K562 (cell line): Measurements from ENCODE around the gene DUS3L. TPM values are rescaled to one million over a fixed set of nuclear protein-coding genes. Genes with fewer than 3 reads are reported as not detected.

Experiments used
- ATAC-seq: fragments of 200-7000 bp; cut with Tn5 transposase; 3 replicates; pipeline ENCODE4 v1.9.1; 2020; ENCODE audit warnings: moderate library complexity
- BruUV-seq: library from RNA; stranded (reverse); fragments of 400-500 nt; replicated peaks from 2 replicates; lab custom pipeline; 2021; lab: Mats Ljungman, UMichigan
- CTCF ChIA-PET: fragments of 300-600 bp; formaldehyde crosslinking; extraction: SDS; loops from one replicate; lab custom pipeline; 2021; ENCODE audit warnings: low intra/inter-chr PET ratio; lab: Yijun Ruan, JAX
- POLR2A ChIA-PET: fragments of 300-600, 350-650 bp; sonication (Branson Sonifier 250); formaldehyde crosslinking; extraction: SDS; loops from one replicate; lab custom pipeline; 2021; ENCODE audit warnings: antibody characterized with exemption, inconsistent platforms; lab: Yijun Ruan, JAX
- DNase-seq, 4 experiments: peaks; one replicate each; pipeline versions ENCODE4 v3.0.0 to v3.0.0-alpha.2; 2011 to 2018; ENCODE audit warnings: low spot score in 3 of 4, mixed read lengths in 3 of 4; ENCODE audit errors: extremely low read depth in 1 of 4
- FAIRE-seq: peaks from 2 replicates; lab custom pipeline; 2011; peaks lifted over from hg19 to GRCh38; lab: Jason Lieb, UNC
- H2AFZ ChIP-seq: 2 replicates; pipeline ENCODE4 v1.6.0; 2011; ENCODE audit warnings: low read depth, low read length, control low read depth, inconsistent platforms
- H3K27ac ChIP-seq: fragments of 200-600 bp; 3 replicates; pipeline ENCODE4 v1.8.0; 2011; ENCODE audit warnings: low read depth, mild to moderate bottlenecking, control low read depth, inconsistent platforms, low read length, moderate library complexity, mixed read lengths; ENCODE audit errors: extremely low read depth
- H3K27me3 ChIP-seq, 2 experiments: fragments of 300-600 bp in 1 of 2; 2 replicates in 1 of 2; 3 replicates in 1 of 2; pipeline versions ENCODE4 v1.6.0 to v1.8.0; 2011; ENCODE audit warnings: inconsistent platforms in 2 of 2, low read length in 2 of 2, mild to moderate bottlenecking in 1 of 2, mixed read lengths in 1 of 2, moderate library complexity in 1 of 2; ENCODE audit not compliant: control insufficient read depth in 2 of 2, insufficient read depth in 2 of 2
- H3K36me3 ChIP-seq: fragments of 300-600 bp; 3 replicates; pipeline ENCODE4 v1.8.0; 2011; ENCODE audit warnings: mild to moderate bottlenecking, low read length, inconsistent platforms; ENCODE audit not compliant: control insufficient read depth, insufficient read depth
- H3K4me1 ChIP-seq, 2 experiments: fragments of 200-600 bp in 1 of 2; replicated peaks in 1 of 2; 2 replicates in 1 of 2; 3 replicates in 1 of 2; pipeline versions ENCODE4 v1.5.1 to v1.8.0; 2011; ENCODE audit warnings: inconsistent platforms in 2 of 2, low read length in 2 of 2, mild to moderate bottlenecking in 1 of 2, mixed read lengths in 1 of 2, moderate library complexity in 1 of 2; ENCODE audit not compliant: control insufficient read depth in 2 of 2, insufficient read depth in 2 of 2
- H3K4me2 ChIP-seq: 2 replicates; pipeline ENCODE4 v1.6.1; 2011; ENCODE audit warnings: low read length, control low read depth, inconsistent platforms, mixed read lengths; ENCODE audit not compliant: insufficient read depth
- H3K4me3 ChIP-seq: fragments of 200-600 bp; sonication (generic), shearing (Covaris generic); 2 replicates; pipeline ENCODE4 v1.5.1; 2016; ENCODE audit warnings: control low read depth, inconsistent platforms
- H3K79me2 ChIP-seq: fragments of 200-600 bp; 3 replicates; pipeline ENCODE4 v1.8.0; 2011; ENCODE audit warnings: low read length, inconsistent platforms; ENCODE audit not compliant: control insufficient read depth, insufficient read depth
- H3K9ac ChIP-seq, 2 experiments: 2 replicates each; pipeline versions ENCODE4 v1.6.0 to v1.6.1; 2011; ENCODE audit warnings: low read depth in 2 of 2, low read length in 2 of 2, control low read depth in 1 of 2, inconsistent platforms in 1 of 2, mild to moderate bottlenecking in 1 of 2, mixed read lengths in 1 of 2; ENCODE audit not compliant: insufficient read depth in 1 of 2
- H3K9me1 ChIP-seq: one replicate; pipeline ENCODE4 v1.6.0; 2011; ENCODE audit warnings: inconsistent platforms, mild to moderate bottlenecking, low read length, moderate library complexity; ENCODE audit not compliant: control insufficient read depth, insufficient read depth
- H3K9me3 ChIP-seq: replicated peaks from 2 replicates; pipeline ENCODE4 v1.5.1; 2011; ENCODE audit warnings: low read depth, low read length, inconsistent platforms; ENCODE audit not compliant: control insufficient read depth, insufficient read depth
- H4K20me1 ChIP-seq: replicated peaks from 2 replicates; pipeline ENCODE4 v1.6.1; 2011; ENCODE audit warnings: low read length, inconsistent platforms, mixed read lengths; ENCODE audit not compliant: control insufficient read depth, insufficient read depth
- BRCA1 ChIP-seq, 2 experiments: fragments of 450-650 bp in 1 of 2; sonication (generic) in 1 of 2; formaldehyde crosslinking in 1 of 2; IDR thresholded peaks; 2 replicates each; pipeline versions ENCODE4 v1.5.0 to v1.6.1; 2017 to 2020; ENCODE audit warnings: mild to moderate bottlenecking in 1 of 2, missing genetic modification reagents in 1 of 2
- CHD1 ChIP-seq: fragments of 200-600 bp; sonication (generic); IDR thresholded peaks from one replicate; pipeline ENCODE4 v1.6.1; 2012; ENCODE audit warnings: mild to moderate bottlenecking, moderate library complexity, low read length, inconsistent platforms
- FOXA3 ChIP-seq, 2 experiments: fragments of 450-650 bp in 1 of 2; sonication (generic) in 1 of 2; formaldehyde crosslinking; IDR thresholded peaks in 1 of 2; conservative IDR thresholded peaks in 1 of 2; 2 replicates each; pipeline versions ENCODE4 v1.4.0 to v1.8.0; 2020 to 2022; ENCODE audit warnings: mild to moderate bottlenecking in 2 of 2, missing genetic modification reagents in 1 of 2
- HNRNPH1 ChIP-seq: fragments of 200-400 bp; formaldehyde crosslinking; optimal IDR thresholded peaks from 2 replicates; pipeline ENCODE3; 2017; ENCODE audit warnings: low read depth, mild to moderate bottlenecking, low read length, moderate library complexity
- ID3 ChIP-seq, 2 experiments: fragments of 250-450 bp in 1 of 2; fragments of 450-650 bp in 1 of 2; sonication (Bioruptor Pico) in 1 of 2; IDR thresholded peaks; 2 replicates each; pipeline versions ENCODE4 v1.6.1 to v1.8.0; 2016 to 2021; ENCODE audit warnings: mild to moderate bottlenecking in 2 of 2, moderate library complexity in 2 of 2, missing compliant biosample characterization in 1 of 2, missing genetic modification characterization in 1 of 2
- JUN ChIP-seq, 2 experiments: sonication (generic) in 1 of 2; formaldehyde crosslinking in 1 of 2; IDR thresholded peaks; 2 replicates each; pipeline versions ENCODE4 v1.6.1 to v1.8.0; 2012 to 2022; ENCODE audit warnings: borderline replicate concordance in 2 of 2, mild to moderate bottlenecking in 2 of 2, improper control_type of control experiment in 1 of 2, low read depth in 1 of 2, low read length in 1 of 2, missing genetic modification reagents in 1 of 2
- MIER1 ChIP-seq: fragments of 450-650 bp; IDR thresholded peaks from 2 replicates; pipeline ENCODE4 v1.6.1; 2016; ENCODE audit warnings: antibody characterized with exemption, mild to moderate bottlenecking, low read depth
- MTF1 ChIP-seq: fragments of 250-450 bp; sonication (Bioruptor Pico); IDR thresholded peaks from 2 replicates; pipeline ENCODE4 v1.9.0; 2021; ENCODE audit warnings: moderate library complexity, mild to moderate bottlenecking, inconsistent platforms, borderline replicate concordance
- NCOA1 ChIP-seq: fragments of 450-650 bp; IDR thresholded peaks from 2 replicates; pipeline ENCODE4 v1.6.1; 2016; ENCODE audit warnings: low read depth
- POLR2G ChIP-seq: fragments of 200-400 bp; formaldehyde crosslinking; IDR thresholded peaks from 2 replicates; pipeline ENCODE4 v1.6.1; 2017; ENCODE audit warnings: low read depth, mild to moderate bottlenecking, antibody characterized with exemption, low read length, moderate library complexity
- RB1 ChIP-seq: fragments of 450-650 bp; IDR thresholded peaks from 2 replicates; pipeline ENCODE4 v1.6.1; 2017; ENCODE audit warnings: low read depth, mild to moderate bottlenecking
- RBM22 ChIP-seq: fragments of 200-400 bp; formaldehyde crosslinking; IDR thresholded peaks from 2 replicates; pipeline ENCODE4 v1.6.1; 2018; ENCODE audit warnings: low read length, low read depth; ENCODE audit not compliant: poor library complexity, severe bottlenecking
- SIRT6 ChIP-seq: IDR thresholded peaks from one replicate; pipeline ENCODE4 v1.6.1; 2012; ENCODE audit warnings: low read depth, mild to moderate bottlenecking, control low read depth, inconsistent platforms, low read length, moderate library complexity
- SREBF2 ChIP-seq: sonication (generic); formaldehyde crosslinking; IDR thresholded peaks from 2 replicates; pipeline ENCODE4 v1.4.0; 2020; ENCODE audit warnings: mild to moderate bottlenecking, missing genetic modification reagents
- ZC3H4 ChIP-seq: sonication (generic); formaldehyde crosslinking; IDR thresholded peaks from 2 replicates; pipeline ENCODE4 v1.9.0; 2021; ENCODE audit warnings: missing genetic modification reagents, borderline replicate concordance
- ZEB2 ChIP-seq: fragments of 450-650 bp; IDR thresholded peaks from 2 replicates; pipeline ENCODE4 v1.6.1; 2016
- ZNF134 ChIP-seq: fragments of 250-450 bp; sonication (Bioruptor Pico); conservative IDR thresholded peaks from 2 replicates; pipeline ENCODE4 v1.4.0; 2020
- ZNF584 ChIP-seq: fragments of 200-800 bp; sonication (Bioruptor generic); IDR thresholded peaks from 2 replicates; pipeline ENCODE4 v1.6.1; 2016; ENCODE audit warnings: low read depth, mild to moderate bottlenecking, missing genetic modification characterization, missing compliant biosample characterization
- ZNF589 ChIP-seq: fragments of 200-800 bp; sonication (Bioruptor generic); IDR thresholded peaks from 2 replicates; pipeline ENCODE4 v1.6.1; 2016; ENCODE audit warnings: low read depth, missing genetic modification characterization, missing compliant biosample characterization
- WGBS: fragments of 100-300 bp; shearing (Covaris generic); methylation state at CpG from one replicate; pipeline ENCODE4 v1.1.6; 2016; ENCODE audit warnings: low coverage, mixed read lengths; ENCODE audit not compliant: insufficient coverage; ENCODE audit errors: missing lambda C conversion rate; 5-methylcytosine and 5-hydroxymethylcytosine counted together
- in situ Hi-C: fragments of 300-500 bp; cut with MboI; formaldehyde crosslinking; loops from 4 replicates; pipeline ENCODE4 v1.15.0; 2018; ENCODE audit warnings: inconsistent platforms, mixed read lengths
- intact Hi-C: fragments of 100-400 bp; cut with micrococcal nuclease; formaldehyde crosslinking; loops from 2 replicates; pipeline ENCODE4 v1.14.2; 2022
- polyA plus RNA-seq, 8 experiments: library from polyadenylated mRNA; depleted of rRNA in 4 of 8; stranded (reverse) in 5 of 8; unstranded in 3 of 8; fragments of >200 nt; fragmentation: Nextera tagmentation in 2 of 8; fragmentation: Illumina TruSeq in 1 of 8; extraction: Ambion mirVana in 2 of 8; extraction: Trizol in 1 of 8; gene quantifications; 2 replicates each; pipeline versions ENCODE4 v1.2.1 to v1.2.3, GENCODE V29; 2011 to 2014; ENCODE audit warnings: inconsistent platforms in 1 of 8, missing spikeins in 1 of 8
- total RNA-seq, 7 experiments: library from RNA; depleted of rRNA in 6 of 7; stranded (reverse); fragments of >200 nt in 6 of 7; fragmentation: Illumina TruSeq in 2 of 7; extraction: Trizol in 2 of 7; gene quantifications; 2 replicates each; pipeline versions ENCODE4 v1.2.1 to v1.2.3, GENCODE V29; 2011 to 2021; ENCODE audit warnings: low replicate concordance in 1 of 7

DUS3L gene
- total and polyA plus RNA-seq, 9 of the 15 experiments (the other 6 are each of a cell fraction or from before 2014, with no cell fraction given): 1.7 to 102 (median 77.5) TPM

DNA sequence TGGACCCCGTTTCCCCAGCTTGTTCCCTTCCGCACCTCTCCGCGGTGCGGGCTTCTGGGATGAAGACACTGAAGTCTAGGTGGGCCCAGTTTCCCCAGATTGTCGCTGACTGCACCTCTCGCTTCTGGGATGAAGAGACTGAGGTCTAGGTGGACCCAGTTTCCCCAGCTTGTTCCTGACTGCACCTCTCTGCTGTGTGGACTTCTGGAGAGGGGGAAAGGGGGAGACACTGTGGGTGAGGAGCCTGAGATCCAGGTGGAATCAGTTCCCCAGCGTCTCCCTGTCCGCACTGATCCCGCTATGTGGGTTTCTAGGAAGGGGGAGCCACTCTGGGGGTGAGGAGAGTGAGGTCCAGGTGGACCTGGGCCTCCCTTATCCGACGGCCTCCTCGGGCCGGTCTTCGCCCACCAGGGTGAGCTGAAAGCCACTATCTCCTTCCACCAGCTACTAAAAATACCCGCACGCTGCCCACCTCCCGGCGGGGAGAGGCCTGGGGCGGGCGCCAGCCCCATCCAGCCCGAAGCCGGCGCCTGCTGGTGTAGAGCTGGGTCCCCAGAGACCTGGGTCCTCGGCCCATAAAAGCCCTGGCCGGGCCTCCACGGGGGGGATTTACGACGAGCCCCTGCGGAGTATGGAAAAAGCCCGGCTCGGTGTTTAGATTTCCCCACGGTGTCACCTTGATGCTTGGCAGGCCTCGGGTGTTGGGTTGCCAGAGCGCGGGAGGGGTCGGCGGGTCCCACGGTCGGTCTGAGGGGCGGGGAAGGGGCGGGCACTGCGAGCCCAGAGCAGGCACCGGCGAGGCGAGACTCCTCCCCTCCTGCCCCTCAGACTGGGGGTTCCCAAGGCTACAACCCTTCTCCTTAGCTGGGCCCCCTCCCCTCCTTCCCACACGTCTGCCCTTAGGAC is 38.0 kb upstream of the DUS3L start:
- H3K9me3 ChIP-seq: no peaks in the 10 kb centered on the region
- 33% methylated on average over 27 of the region's 47 CpGs for WGBS
- DNase-seq: peak in 3 of 4 experiments; percentile 34 to 50 (median 45)
- peak; percentile 9 for ATAC-seq
- peaks cover 4% of the 10 kb centered on the region; the same call in 1 of the 3 replicates for H3K79me2 ChIP-seq
- intact Hi-C loops: no loop called here
- ChIA-PET POLR2A (interaction anchor here (0.6 to 2.2 kb wide), 22 partner anchors 9 to 448 kb away, joined by 3 to 16 read pairs (median 5); partner anchors contain the start of genes DUS3L, FUT3, FUT6 and NDUFA11), CTCF (no interaction called here)
- no peaks in the 10 kb centered on the region for H3K36me3 ChIP-seq
- no peaks in the 10 kb centered on the region; the same call in 1 of the 2 replicates for H4K20me1 ChIP-seq
- H3K4me2 ChIP-seq: peak overlapping the region; percentile 98
- no peak for FAIRE-seq
- peaks cover 2 to 7% of the 10 kb centered on the region in 2 experiments; a peak in 3 of 5 replicates for H3K27me3 ChIP-seq
- peaks cover 3% of the 10 kb centered on the region for H3K9me1 ChIP-seq
- H3K4me3 ChIP-seq: peak overlapping the region; percentile 59
- in situ Hi-C loops: no loop called here
- BruUV-seq: TSS peak; percentile 98
- peaks cover 6 to 63% of the 10 kb centered on the region in 2 experiments; a peak in 4 of 5 replicates for H3K4me1 ChIP-seq
- peak overlapping the region; percentile 94 for H2AFZ ChIP-seq
- peak overlapping the region; percentile 96 for H3K27ac ChIP-seq
- H3K9ac ChIP-seq: peak overlapping the region; percentile 93 to 97
- TF ChIP-seq ZNF134 (CRISPR knock-in tag) (no peak), SREBF2 (no peak), JUN (IDR thresholded peaks at IDR 0.05; ENCODE audit: borderline replicate concordance, low read depth, low read length) (no peak), JUN (CRISPR knock-in tag; IDR thresholded peaks at IDR 0.05; ENCODE audit: borderline replicate concordance) (0 out of 2 replicates have a peak, but pooled peaks have one; percentile 7), CHD1 (peak; percentile 79), ID3 (CRISPR knock-in tag; IDR thresholded peaks at IDR 0.05) (no peak), ID3 (tag; IDR thresholded peaks at IDR 0.05) (0 out of 2 replicates have a peak, but pooled peaks have one; percentile 7), MIER1 (0 out of 2 replicates have a peak, but pooled peaks have one; percentile 31), SIRT6 (no peak), ZNF589 (CRISPR knock-in tag) (0 out of 2 replicates have a peak, but pooled peaks have one; percentile 19), MTF1 (no peak), NCOA1 (peak; percentile 53; the same call in 1 of the 2 replicates), POLR2G (0 out of 2 replicates have a peak, but pooled peaks have one; percentile 19), RBM22 (peak; percentile 52), BRCA1 (IDR thresholded peaks at IDR 0.05) (no peak), BRCA1 (CRISPR knock-in tag; IDR thresholded peaks at IDR 0.05) (0 out of 2 replicates have a peak, but pooled peaks have one; percentile 54), ZEB2 (0 out of 2 replicates have a peak, but pooled peaks have one; percentile 7), FOXA3 (CRISPR knock-in tag; conservative IDR thresholded peaks at IDR 0.05 in 1 of 2, IDR thresholded peaks at IDR 0.05 in 1 of 2) (0 out of 4 replicates have a peak, but pooled peaks of 1 of the 2 experiments have one; percentile 4), RB1 (no peak), ZC3H4 (CRISPR knock-in tag) (peak; percentile 96; the same call in 1 of the 2 replicates), ZNF584 (no peak), HNRNPH1 (no peak)
